ENCODE results near the gene RCSD1.

RCSD1 gene

GRCh38 chr1:167746988-167747655 lies 117.1 kb downstream of the RCSD1 start:
- no peak for DNase-seq (ENCODE audit: low read depth)

GRCh38 chr1:167747988-167748387 lies 118.0 kb downstream of the RCSD1 start:
- peak; percentile 40 for DNase-seq (ENCODE audit: low read depth)

GRCh38 chr1:167748906-167749305 lies 118.9 kb downstream of the RCSD1 start:
- peak; percentile 15 for DNase-seq (ENCODE audit: low read depth)

GRCh38 chr1:167749741-167750140 lies 119.7 kb downstream of the RCSD1 start:
- DNase-seq (ENCODE audit: low read depth): no peak

- peak; percentile 19 for DNase-seq (ENCODE audit: low read depth)
Measured at GRCh38 chr1:167750641-167751040, 120.6 kb downstream of the RCSD1 start.

GRCh38 chr1:167751676-167752075 lies 121.6 kb downstream of the RCSD1 start:
- DNase-seq (ENCODE audit: low read depth): no peak

GRCh38 chr1:167752219-167752985 lies 122.4 kb downstream of the RCSD1 start:
- DNase-seq (ENCODE audit: low read depth): peak; percentile 69

GRCh38 chr1:167755654-167756053 lies 125.6 kb downstream of the RCSD1 start:
- DNase-seq (ENCODE audit: low read depth): no peak

Measured in ELR (cell line).